ENCODE results near the gene PPP1CB. TPM values are rescaled to one million over a fixed set of nuclear protein-coding genes. Genes with fewer than 3 reads are reported as not detected.
"Not testable (repeated sequence)": the region's sequence is repeated elsewhere in the genome, so short reads cannot be mapped to it uniquely, and the experiment has no call there.

PPP1CB gene
- polyA plus RNA-seq, 5 donors, result 132 to 203 (median 168) TPM

DNA sequence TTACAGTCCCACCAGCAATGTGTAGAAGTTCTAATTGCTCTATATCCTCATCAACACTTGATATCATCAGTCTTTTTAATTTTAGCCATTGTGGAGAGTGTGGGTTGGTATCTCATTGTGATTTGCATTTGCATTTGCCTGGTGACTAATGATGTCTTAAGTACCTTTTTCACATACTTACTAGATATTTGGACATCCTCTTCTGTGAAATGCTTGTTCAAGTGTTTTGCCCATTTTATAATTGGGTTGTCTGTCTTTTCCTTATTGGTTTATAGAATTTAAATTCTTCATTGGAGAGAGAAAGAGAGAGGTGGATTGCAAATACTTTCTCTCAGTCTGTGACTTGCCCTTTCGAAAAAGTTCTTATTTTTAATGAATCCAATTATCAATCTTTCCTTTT is 14.0 kb upstream of the PPP1CB start:
- no peak for DNase-seq

DNA sequence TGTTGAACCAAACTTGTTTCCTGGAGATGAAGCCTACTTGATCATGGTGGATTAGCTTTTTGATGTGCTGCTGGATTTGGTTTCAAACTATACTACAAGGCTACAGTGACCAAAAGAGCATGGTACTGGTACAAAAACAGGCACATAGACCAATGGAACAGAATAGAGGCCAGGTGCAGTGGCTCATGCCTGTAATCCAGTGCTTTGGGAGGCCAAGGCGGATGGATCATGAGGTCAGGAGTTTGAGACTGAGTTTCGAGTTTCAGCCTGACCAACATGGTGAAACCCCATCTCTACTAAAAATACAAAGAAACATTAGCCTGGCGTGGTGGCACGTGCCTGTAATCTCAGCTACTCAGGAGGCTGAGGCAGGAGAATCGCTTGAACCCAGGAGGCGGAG is 9.0 kb upstream of the PPP1CB start:
- DNase-seq, result not testable (repeated sequence)

DNA sequence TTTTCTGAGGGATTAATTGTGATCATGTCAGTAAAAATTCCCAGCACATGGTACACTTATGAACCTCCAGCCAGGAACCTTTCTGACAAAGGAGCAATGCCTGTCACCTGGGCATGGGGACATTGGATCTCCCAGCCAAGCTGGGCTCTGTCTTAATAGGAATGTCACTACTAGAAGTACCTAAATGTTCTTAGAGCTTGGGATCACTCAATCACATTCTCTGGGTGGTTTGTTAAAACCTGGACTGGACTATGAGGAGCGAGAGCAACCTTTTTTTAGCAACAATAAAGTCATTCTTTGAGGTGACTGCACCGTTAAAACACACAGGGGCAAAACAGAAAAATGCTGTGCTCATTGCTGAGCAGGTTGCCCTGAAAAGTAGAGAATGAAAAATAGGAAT is 6.4 kb upstream of the PPP1CB start:
- DNase-seq, result no peak

DNA sequence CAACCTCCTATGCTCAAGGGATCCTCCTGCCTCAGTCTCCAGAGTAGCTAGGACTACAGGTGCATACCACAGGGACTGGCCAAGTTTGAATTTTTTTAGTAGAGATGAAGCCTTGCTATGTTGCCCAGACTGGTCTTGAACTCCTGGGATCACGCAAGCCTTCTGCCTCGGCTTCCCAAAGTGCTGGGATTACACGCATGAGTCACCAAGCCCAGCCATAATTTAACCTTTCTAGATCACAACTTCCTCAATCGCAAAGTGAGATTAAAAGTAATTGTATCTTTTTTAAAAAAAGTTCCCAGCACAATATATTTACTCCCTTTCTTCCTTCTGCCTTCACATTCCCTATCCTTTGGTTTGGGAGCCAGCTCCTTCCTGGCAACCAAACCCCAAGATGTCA is 5.8 kb upstream of the PPP1CB start:
- DNase-seq, result no peak

DNA sequence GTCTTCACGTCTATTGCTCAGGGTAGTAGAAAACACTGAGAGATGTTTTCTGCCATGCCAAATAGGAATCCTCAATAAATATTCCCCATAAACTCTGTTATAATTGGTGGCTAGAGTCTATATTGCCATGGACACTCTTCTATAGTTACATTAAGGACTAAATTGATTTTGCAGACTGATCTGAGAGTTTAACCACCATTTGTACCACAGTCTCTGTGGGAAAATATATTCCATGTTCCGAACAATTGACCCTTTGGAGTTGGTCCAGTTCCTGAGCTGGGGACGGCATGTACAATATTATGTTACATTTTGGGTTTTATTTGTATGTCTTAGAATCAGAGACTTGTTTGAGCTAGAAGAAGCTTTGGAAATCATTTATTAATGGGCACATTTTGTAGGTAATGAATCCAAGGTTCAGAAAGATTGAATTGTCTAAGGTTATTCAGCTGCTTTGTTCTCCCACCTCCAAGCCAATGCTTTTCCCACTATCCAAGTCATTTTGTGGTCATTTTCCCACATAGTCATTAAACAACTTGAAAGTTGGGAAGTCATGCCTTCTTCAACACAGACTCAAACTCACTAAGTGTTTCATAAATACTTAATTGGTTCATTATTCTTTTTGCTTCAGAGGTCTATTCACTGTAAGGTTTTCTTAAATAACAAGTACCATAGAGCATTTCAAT is 5.1 kb upstream of the PPP1CB start:
- DNase-seq, result no peak

DNA sequence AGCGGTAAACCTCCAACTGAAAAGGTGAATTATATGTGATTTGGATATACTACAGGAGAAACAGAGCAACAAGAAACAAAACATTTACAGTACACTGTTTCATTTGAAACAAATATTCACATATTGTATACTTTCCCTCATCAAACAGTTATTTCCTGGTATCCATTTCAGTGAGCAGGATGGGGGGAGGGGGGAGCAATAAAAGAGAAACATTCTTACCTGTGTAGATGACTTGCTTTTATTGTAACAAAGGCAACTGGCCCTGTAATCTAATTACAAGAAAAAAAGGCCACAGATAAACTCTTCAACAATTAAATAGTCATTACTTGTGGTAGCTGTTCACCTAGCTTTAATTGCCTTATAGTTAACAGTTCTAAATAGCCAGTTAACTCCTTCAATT is 3.9 kb upstream of the PPP1CB start:
- DNase-seq, result no peak

DNA sequence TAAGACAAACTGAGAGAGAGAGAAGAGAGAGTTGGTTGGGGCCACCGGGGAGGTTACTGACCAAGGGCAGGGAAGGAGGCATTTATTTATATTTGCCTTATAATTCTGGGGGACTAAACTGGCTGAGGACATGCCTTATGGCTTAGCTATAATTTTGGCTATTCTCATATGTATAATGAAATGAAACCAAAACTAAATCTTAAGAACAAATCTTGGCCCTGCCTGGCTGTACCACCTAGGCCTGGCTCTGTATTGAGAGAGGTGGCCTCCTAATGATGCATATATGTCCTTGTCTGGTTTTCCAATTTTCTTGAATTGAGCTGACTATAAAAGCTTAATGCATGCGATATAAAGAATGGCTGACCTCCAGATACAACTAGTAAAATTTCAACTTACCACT is 3.5 kb upstream of the PPP1CB start:
- no peak for DNase-seq

DNA sequence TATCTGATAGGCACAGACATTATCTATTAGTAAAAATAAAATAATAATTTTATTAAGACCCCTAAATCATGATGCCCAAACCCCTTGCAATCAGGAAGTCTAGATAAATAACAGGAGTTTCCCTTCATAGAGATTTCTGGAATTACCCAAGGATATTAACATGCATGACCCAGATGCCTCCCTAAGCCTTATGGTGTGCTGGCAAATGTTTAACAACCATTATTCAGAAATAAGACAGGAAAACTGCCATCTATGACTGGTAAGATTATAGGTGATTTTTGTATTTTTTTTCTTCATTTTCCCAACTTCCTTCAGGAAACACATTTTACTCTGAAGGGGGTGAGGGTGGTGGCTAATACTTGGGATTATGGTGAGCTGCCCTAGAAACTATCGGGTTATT is 2.7 kb upstream of the PPP1CB start:
- no peak for DNase-seq

DNA sequence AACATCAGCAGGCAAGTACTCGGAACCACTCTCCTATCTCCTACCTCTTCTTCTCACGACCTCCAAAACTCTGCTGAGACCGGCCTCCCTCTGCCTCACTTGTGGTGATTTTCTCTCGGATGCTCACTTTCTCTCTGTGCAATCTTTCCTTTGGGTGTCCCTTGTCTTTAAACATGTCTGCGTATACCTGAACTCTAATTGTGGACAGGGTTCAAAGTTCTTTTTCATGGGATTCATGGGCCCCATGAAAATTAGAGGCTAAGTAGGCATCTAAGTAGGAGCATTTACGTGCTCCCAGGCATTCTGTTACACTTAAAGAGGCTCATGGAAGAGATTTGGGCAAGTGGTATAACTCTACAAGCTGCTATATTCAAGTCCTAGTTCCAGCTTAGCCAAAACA is 2.1 kb upstream of the PPP1CB start:
- DNase-seq, result no peak

DNA sequence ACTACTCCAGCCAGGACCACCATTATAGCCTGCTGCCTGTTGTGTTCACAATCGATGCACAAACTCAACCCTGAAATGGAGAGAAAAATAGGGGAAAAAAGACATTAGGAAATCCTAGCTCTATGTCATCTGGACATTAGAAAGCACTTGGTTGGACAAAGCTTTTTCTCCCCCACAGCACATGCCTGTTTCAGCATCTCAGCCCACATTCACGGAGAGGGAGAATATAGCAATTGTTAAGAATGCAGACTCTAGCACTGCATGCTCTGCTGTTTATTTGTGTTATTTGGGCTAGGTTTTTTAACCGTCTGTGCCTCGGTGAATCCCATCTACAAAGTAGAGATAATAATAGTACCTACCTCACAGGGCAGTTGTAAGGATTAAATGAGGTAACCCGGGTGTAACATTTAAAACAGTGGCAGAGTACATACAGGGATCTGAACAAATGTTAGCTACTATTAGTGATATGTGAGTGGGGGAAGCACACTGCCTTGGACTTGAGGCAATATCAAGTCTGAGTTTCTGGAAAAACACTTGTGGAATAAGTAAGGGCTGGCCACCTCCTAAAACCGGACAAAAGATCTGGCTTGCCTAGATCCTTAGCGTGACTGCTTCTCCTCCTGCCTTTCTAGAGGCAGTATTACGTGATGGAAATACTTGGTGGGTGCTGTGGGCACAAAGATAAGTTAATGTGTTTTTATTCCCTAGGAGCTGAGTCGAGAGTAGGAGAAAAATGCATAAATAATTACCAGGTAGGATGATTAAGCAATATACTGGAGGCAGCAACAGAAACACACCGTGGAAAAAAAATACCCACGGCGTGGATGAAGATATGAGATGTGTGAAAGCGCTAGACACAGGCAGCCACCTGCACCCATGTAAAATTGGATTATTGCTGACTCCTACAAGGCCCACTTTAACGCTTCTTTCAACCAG is 1.0 kb upstream of the PPP1CB start:
- peak in 1 of 2 donors; percentile 37 for DNase-seq

DNA sequence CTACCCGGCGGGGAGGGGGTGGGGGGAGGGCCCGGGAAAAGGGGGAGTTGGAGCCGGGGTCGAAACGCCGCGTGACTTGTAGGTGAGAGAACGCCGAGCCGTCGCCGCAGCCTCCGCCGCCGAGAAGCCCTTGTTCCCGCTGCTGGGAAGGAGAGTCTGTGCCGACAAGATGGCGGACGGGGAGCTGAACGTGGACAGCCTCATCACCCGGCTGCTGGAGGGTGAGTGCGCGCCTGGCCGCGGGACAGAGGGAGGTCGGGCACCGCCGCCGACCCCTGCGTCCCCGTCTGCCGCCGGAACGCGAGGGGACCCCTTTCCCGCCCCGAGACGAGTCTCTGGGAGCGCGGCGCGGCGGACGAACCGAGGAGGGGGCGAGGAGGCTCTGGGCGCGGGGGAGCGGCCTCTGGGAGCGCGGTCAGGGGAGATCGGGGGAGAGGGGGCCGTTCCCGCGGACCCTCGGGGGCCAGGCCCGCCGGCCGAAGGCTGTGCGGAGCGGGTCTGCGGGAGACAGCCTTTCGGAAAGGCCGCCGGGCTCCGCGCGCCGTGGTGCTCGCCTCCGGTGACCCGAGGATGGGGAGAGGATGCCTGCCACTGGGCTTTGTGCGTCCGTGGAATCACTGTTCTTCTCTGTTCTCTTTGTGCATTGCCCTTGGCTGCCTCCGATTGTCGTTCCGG is 463 bp downstream of the PPP1CB start:
- no peak for DNase-seq

DNA sequence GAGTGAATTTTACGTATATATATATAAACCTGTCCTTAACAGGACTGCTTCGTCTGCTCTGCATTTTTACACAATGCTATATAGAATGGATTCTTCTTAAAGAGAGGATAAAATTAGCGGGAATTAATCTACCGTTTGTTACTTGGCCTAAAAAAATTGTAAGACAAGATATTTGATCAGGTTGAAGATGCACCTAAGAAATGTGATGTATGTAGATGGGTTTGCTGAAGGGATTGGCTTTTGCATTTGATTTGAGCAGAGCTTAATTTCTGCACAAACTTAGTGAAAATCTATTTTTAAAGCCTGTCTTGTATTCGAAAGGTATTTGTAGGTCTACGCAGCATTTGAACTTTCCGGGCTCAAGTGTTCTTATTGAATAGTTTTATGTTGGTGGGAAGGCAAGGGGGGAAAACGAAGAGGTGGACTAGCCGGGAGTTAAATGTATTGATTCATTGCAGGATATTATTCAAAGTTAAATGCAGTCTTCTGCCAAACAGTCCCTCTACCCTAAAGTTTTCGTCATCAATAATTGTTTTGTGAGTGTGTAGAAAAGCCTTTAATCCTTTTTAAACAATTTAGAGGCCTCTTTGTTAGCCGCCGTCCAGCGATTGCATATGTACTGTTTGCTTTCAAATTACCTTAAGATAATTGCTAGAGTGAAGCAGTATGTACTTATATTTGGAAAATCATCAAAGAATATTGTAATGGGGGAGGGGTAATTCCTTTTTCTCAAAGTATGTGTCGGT is 1.2 kb downstream of the PPP1CB start:
- DNase-seq, result peak in 1 of 2 donors; percentile 32

DNA sequence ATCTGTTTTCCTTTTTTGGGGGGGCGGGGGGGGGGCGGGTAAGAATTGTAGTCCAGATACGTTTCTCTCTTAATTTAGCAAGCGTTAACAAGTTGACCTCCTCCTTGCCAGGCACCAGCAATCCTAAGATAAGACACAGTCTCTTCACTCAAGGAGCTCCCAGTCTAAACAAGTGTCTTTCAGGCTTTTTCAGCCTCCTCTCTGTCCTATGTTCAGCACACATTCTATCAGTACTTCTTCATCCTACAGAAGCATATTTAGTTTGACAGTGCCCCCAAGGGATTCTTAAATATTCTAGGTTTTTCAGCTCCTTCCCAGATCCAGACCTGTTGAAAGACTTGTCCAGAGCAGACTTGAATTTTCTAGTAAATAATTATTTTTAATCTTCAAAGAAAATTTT is 2.7 kb downstream of the PPP1CB start:
- DNase-seq, result no peak

DNA sequence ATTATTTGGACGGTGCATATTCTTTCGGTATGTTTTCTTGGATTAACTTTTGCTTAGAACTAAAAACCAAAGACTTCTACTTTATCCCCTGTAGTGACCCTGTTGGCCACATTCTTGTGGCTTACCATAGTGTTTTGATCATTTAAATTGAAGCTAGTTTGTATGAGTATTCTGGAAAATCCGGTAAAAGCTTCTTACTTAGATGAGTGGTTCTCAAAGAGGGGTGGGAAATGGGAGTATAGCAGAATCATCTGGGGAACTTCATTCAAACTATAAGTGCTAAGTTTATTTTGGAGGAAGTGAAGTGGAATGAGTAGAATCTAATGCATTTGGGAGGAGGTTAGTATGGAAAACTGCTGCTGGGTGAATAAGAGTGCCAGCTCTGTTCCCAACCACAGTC is 3.8 kb downstream of the PPP1CB start:
- no peak for DNase-seq

DNA sequence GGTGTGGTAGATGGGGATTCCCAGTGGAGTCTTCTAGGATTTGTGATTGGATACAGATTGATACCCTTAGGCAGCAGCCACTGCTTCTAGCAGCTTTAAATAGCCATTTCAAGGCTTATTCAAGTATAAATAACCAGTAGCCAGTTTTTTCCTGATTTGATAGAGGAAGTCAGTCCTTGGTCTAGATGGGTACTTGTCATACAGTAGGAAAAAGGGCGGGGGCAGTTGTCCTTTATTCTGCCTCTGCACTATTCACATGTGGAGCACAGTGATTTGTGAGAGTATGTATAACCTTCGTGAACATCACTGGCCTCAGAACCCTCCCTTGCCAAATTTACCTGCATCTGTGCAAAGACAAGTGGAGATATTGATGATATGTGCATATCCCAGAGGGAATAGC is 6.8 kb downstream of the PPP1CB start:
- DNase-seq, result no peak

DNA sequence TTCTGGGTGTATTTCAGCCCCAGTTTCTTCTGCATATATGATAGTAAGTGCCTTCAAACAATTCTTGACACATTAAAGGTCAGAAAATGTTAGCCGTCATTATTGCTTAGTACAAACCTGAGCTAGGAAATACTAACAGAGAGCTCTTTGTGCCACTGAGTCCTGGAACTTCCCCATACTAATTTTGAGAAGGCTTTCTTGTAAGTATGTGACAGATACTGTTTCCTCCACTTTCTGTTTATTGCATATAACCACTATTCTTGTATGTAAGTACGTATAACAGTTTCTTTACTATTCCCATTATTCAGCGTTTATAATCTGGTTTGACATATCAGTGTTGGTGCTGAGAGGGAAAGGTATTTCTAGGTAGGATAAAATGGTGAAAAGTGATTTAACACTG is 9.8 kb downstream of the PPP1CB start:
- DNase-seq, result no peak

DNA sequence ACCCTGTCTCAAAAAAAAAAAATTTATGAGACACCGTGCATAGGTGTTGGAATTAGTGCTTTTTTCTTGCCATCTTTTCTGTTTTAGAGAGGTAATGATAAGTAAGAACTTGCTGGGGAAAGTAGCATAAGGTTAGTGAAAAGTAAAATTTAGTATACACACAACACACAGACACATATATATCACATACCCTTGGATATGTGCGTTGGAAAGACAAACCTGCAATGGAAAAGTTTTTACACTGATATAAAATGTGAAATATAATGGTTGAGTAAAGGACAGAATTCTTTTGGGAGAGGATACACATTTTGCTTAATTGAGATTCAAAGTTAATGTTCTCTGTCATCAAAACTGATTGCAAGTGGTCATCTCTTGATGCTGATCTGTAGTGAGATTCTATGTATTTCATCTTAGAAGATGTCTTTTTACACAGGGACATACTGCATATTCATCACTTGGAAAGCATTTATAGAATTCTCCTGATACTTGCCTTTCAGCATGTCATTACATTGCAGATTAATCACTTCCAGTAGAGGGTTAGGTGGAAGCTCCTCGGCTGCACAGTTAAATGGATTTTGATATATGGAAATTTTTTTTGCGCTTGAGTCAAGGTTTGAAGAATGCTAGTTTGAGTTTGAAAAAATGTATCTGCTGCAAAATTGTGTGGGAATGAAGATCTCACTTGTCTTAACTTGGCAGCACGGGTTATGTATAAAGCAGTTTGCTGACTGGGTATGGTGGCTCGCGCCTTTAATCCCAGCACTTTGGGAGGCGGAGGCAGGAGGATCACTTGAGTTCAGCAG is 13.5 kb downstream of the PPP1CB start:
- DNase-seq, result no peak

DNA sequence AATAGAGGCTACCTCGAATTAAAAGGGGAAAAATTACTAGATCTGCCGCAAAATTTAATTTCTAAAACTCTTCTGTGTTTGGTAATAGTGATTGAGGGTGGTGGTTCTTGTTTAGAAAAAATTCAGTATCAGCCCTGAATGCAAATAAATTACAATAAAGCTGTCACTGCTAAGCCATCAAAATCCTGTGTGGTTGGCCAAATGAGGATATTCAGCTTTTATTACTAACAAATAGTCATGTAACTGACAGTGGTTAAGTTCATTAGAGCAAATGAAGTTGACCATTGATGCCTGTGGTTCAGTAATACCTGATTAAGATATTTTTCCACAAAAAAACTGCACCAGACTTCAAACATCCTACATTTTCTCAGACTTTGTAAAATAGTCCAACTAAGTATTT is 14.4 kb downstream of the PPP1CB start:
- DNase-seq, result no peak

DNA sequence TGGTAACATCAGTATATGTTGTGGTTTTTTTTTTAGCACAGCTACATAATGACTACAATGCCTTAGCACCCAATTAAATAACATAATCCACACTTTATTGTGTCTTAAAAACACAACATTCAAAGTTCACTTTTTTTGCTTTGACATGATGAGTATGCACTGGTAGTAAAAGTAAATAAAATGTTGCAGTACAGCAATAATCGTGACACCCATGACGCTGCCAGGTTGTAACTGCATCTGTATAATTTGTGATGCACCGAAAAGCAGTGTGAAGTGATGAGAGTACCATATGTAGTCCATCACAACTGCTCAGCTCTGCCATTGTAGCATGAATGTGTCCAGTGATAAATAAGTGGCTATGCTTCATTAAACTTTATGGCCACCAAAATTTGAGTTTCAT is 15.7 kb downstream of the PPP1CB start:
- DNase-seq, result no peak

DNA sequence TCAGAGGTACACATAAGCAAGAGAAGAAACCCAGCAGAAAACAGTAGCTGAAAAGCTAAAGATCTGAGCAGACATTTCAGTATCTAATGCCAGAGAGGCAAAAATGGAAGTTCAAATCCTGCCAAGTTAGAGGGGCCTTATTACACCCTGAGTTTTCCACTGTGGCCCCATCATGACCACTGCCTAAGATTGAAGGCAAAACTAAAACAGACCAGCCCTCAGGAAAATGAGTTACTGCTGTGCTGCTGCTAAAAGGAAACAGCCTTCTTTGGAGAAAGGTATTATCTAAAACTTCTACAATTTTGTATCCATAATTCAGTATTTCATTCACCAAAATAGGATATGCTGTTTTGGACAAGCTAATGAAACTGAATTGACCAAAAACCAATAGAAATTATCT is 16.8 kb downstream of the PPP1CB start:
- no peak for DNase-seq

DNA sequence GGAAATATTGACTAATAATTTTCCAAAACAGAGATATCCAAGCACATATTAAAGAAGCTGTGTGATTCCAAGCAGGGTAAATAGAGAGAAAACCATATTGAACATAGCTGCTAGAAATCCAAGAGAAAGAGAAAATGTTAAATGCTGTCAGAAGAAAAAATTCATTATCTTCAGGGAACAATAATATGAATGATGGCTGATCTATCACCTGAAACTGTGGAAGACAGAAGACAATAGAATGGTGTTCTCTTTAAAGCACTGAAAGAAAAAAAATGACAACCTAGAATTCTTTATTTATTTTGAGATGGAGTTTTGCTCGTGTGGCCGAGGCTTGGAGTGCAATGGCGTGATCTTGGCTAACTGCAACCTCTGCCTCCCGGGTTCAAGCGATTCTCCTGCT is 17.3 kb downstream of the PPP1CB start:
- DNase-seq, result no peak

Measured in right lung (tissue), 5 donors.